Measurements from ENCODE around the gene TAGLN3. TPM values are rescaled to one million over a fixed set of nuclear protein-coding genes. Genes with fewer than 3 reads are reported as not detected.

Gene TAGLN3
- total and polyA plus RNA-seq, 2 donors (not counting 1 experiment from before 2014, with no cell fraction given) = 0.10 to 0.33 TPM

DNA sequence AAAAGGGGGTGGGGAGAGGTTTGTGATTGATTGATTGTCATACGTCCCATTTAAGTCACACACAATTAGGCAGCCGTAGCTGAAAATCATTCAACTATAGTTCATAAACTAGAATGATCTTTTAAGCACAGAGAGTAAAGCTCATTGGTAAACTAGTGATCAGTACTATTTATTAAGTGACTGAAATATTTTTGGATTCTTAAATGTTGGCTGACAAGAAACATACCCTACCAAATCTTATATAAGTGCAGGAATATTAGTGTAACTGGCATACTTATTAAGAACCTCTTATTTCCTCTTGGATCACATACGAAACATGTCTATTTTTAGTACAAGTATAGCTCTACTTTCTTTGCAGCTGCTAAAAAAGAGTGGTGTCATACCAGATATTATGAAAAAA is 28.3 kb upstream of the TAGLN3 start:
- Histone ChIP-seq H3K9me3 (ENCODE audit: control insufficient read depth, insufficient read depth, low read depth, low read length) (no peaks in the 10 kb centered on the region), H3K27ac (ENCODE audit: insufficient read depth, low read length) (no peak overlapping the region), H3K27me3 (ENCODE audit: control insufficient read depth, insufficient read depth, low read length) (no peaks in the 10 kb centered on the region), H3K9ac (ENCODE audit: insufficient read depth, low read length) (no peak overlapping the region), H3K79me2 (ENCODE audit: control insufficient read depth, insufficient read depth, low read length) (no peaks in the 10 kb centered on the region), H4K20me1 (ENCODE audit: control insufficient read depth, extremely low read depth, insufficient read depth, low read length) (no peaks in the 10 kb centered on the region), H3K36me3 (ENCODE audit: control insufficient read depth, insufficient read depth, low read length) (peaks cover 3% of the 10 kb centered on the region), H3K4me2 (ENCODE audit: extremely low read depth, insufficient read depth, low read length) (no peak overlapping the region), H3K4me1 (ENCODE audit: control insufficient read depth, extremely low read depth, insufficient read depth, low read length) (peaks cover 3% of the 10 kb centered on the region), H3K4me3 (replicated peaks in 1 of 4; ENCODE audit: control extremely low read depth in 1 of 4, insufficient read depth in 1 of 4, low read depth in 3 of 4, low read length in 4 of 4) (no peak overlapping the region), H2AFZ (ENCODE audit: low read length) (no peak overlapping the region)
- no peak for TF ChIP-seq EZH2 (IDR thresholded peaks at IDR 0.05; ENCODE audit: low read length, missing control alignments)
- TF ChIP-seq CTCF (conservative IDR thresholded peaks at IDR 0.05 in 1 of 2, IDR thresholded peaks at IDR 0.05 in 1 of 2; ENCODE audit: low read depth in 1 of 2, low read length in 2 of 2) = no peak
- DNase-seq (ENCODE audit: low read depth in 2 of 2) = no peak

- no peak overlapping the region for H3K4me3 ChIP-seq (replicated peaks in 1 of 4; ENCODE audit: control extremely low read depth in 1 of 4, insufficient read depth in 1 of 4, low read depth in 3 of 4, low read length in 4 of 4)
- H3K9me3 ChIP-seq (ENCODE audit: control insufficient read depth, insufficient read depth, low read depth, low read length) = no peaks in the 10 kb centered on the region
- TF ChIP-seq CTCF (conservative IDR thresholded peaks at IDR 0.05 in 1 of 2, IDR thresholded peaks at IDR 0.05 in 1 of 2; ENCODE audit: low read depth in 1 of 2, low read length in 2 of 2) = no peak
- H3K36me3 ChIP-seq (ENCODE audit: control insufficient read depth, insufficient read depth, low read length) = peaks cover 3% of the 10 kb centered on the region
- H3K4me2 ChIP-seq (ENCODE audit: extremely low read depth, insufficient read depth, low read length) = no peak overlapping the region
- no peaks in the 10 kb centered on the region for H3K27me3 ChIP-seq (ENCODE audit: control insufficient read depth, insufficient read depth, low read length)
- no peak overlapping the region for H2AFZ ChIP-seq (ENCODE audit: low read length)
- no peak overlapping the region for H3K9ac ChIP-seq (ENCODE audit: insufficient read depth, low read length)
- DNase-seq (ENCODE audit: low read depth in 2 of 2) = no peak
- H3K27ac ChIP-seq (ENCODE audit: insufficient read depth, low read length) = no peak overlapping the region
- H3K4me1 ChIP-seq (ENCODE audit: control insufficient read depth, extremely low read depth, insufficient read depth, low read length) = peaks cover 3% of the 10 kb centered on the region
- no peaks in the 10 kb centered on the region for H4K20me1 ChIP-seq (ENCODE audit: control insufficient read depth, extremely low read depth, insufficient read depth, low read length)
- no peaks in the 10 kb centered on the region for H3K79me2 ChIP-seq (ENCODE audit: control insufficient read depth, insufficient read depth, low read length)
Measured at GRCh38 chr3:111971533-111972130, 27.1 kb upstream of the TAGLN3 start.

GRCh38 chr3:111972891-111973290 is 25.8 kb upstream of the TAGLN3 start:
- H3K4me3 ChIP-seq (replicated peaks in 1 of 4; ENCODE audit: control extremely low read depth in 1 of 4, insufficient read depth in 1 of 4, low read depth in 3 of 4, low read length in 4 of 4) = no peak overlapping the region
- H3K36me3 ChIP-seq (ENCODE audit: control insufficient read depth, insufficient read depth, low read length) = peaks cover 3% of the 10 kb centered on the region
- TF ChIP-seq CTCF (conservative IDR thresholded peaks at IDR 0.05 in 1 of 2, IDR thresholded peaks at IDR 0.05 in 1 of 2; ENCODE audit: low read depth in 1 of 2, low read length in 2 of 2) (no peak), EZH2 (IDR thresholded peaks at IDR 0.05; ENCODE audit: low read length, missing control alignments) (no peak)
- H4K20me1 ChIP-seq (ENCODE audit: control insufficient read depth, extremely low read depth, insufficient read depth, low read length) = no peaks in the 10 kb centered on the region
- peaks cover 3% of the 10 kb centered on the region for H3K4me1 ChIP-seq (ENCODE audit: control insufficient read depth, extremely low read depth, insufficient read depth, low read length)
- H3K27me3 ChIP-seq (ENCODE audit: control insufficient read depth, insufficient read depth, low read length) = no peaks in the 10 kb centered on the region
- no peak overlapping the region for H2AFZ ChIP-seq (ENCODE audit: low read length)
- no peak for DNase-seq (ENCODE audit: low read depth in 2 of 2)
- no peak overlapping the region for H3K9ac ChIP-seq (ENCODE audit: insufficient read depth, low read length)
- no peaks in the 10 kb centered on the region for H3K9me3 ChIP-seq (ENCODE audit: control insufficient read depth, insufficient read depth, low read depth, low read length)
- H3K27ac ChIP-seq (ENCODE audit: insufficient read depth, low read length) = no peak overlapping the region
- no peaks in the 10 kb centered on the region for H3K79me2 ChIP-seq (ENCODE audit: control insufficient read depth, insufficient read depth, low read length)
- H3K4me2 ChIP-seq (ENCODE audit: extremely low read depth, insufficient read depth, low read length) = no peak overlapping the region
